ENCODE data around the gene TAF4. TPM values are rescaled to one million over a fixed set of nuclear protein-coding genes. Genes with fewer than 3 reads are reported as not detected.
A peak's percentile ranks its signal among the peaks of the same experiment; 100 is the strongest.

The TAF4 gene
- polyA plus RNA-seq, 6 donors from 2014 or later = 1.3 to 4.2 (median 1.8) TPM

GRCh38 chr20:61934716-61935530 is 130.8 kb downstream of the TAF4 start:
- ATAC-seq (ENCODE audit: low read depth in 2 of 2) (no peak), DNase-seq (no peak)
- Mint-ChIP-seq H3K4me3 (no peak overlapping the region), H3K27me3 (peaks cover 0 to 21% (median 10%) of the 10 kb centered on the region in 3 donors), H3K27ac (no peak overlapping the region), H3K4me1 (peaks cover 0 to 6% (median 0%) of the 10 kb centered on the region in 3 donors), H3K9me3 (peaks cover 0 to 4% (median 0%) of the 10 kb centered on the region in 7 donors), H3K36me3 (peaks cover 0 to 6% of the 10 kb centered on the region in 2 donors)

GRCh38 chr20:61933951-61934715 is 131.5 kb downstream of the TAF4 start:
- Mint-ChIP-seq H3K27ac (no peak overlapping the region), H3K9me3 (peaks cover 0 to 4% (median 1%) of the 10 kb centered on the region in 7 donors), H3K4me1 (peaks cover 0 to 6% (median 0%) of the 10 kb centered on the region in 3 donors), H3K4me3 (no peak overlapping the region), H3K36me3 (peaks cover 0 to 6% of the 10 kb centered on the region in 2 donors), H3K27me3 (peaks cover 0 to 21% (median 10%) of the 10 kb centered on the region in 3 donors)
- ATAC-seq (ENCODE audit: low read depth in 2 of 2) (no peak), DNase-seq (no peak)

- Mint-ChIP-seq H3K27ac (no peak overlapping the region), H3K9me3 (peaks cover 0 to 8% (median 3%) of the 10 kb centered on the region in 7 donors), H3K36me3 (peaks cover 0 to 6% of the 10 kb centered on the region in 2 donors), H3K4me1 (peaks cover 0 to 6% (median 0%) of the 10 kb centered on the region in 3 donors), H3K4me3 (no peak overlapping the region), H3K27me3 (peaks cover 0 to 21% (median 10%) of the 10 kb centered on the region in 3 donors)
- no peak for DNase-seq
- ATAC-seq (ENCODE audit: low read depth in 2 of 2) = no peak
Observed at GRCh38 chr20:61933481-61933950, 132.2 kb downstream of the TAF4 start.

GRCh38 chr20:61932711-61933480 is 132.8 kb downstream of the TAF4 start:
- H3K9me3 Mint-ChIP-seq = peaks cover 0 to 8% (median 3%) of the 10 kb centered on the region in 7 donors
- H3K36me3 Mint-ChIP-seq = peaks cover 0 to 6% of the 10 kb centered on the region in 2 donors
- H3K4me1 Mint-ChIP-seq = peaks cover 0 to 6% (median 0%) of the 10 kb centered on the region in 3 donors
- no peak for DNase-seq
- ATAC-seq (ENCODE audit: low read depth in 2 of 2) = no peak
- no peak overlapping the region for H3K4me3 Mint-ChIP-seq
- H3K27me3 Mint-ChIP-seq = peaks cover 0 to 21% (median 10%) of the 10 kb centered on the region in 3 donors
- H3K27ac Mint-ChIP-seq = peak overlapping the region in 1 of 6 donors; percentile 82

- H3K4me1 Mint-ChIP-seq = peaks cover 0 to 6% (median 0%) of the 10 kb centered on the region in 3 donors
Observed at GRCh38 chr20:61932199-61932592, 133.5 kb downstream of the TAF4 start.

GRCh38 chr20:61931476-61932198 is 134.0 kb downstream of the TAF4 start:
- peaks cover 0 to 6% of the 10 kb centered on the region in 2 donors for H3K36me3 Mint-ChIP-seq
- ATAC-seq (ENCODE audit: low read depth in 2 of 2) = no peak
- no peak for DNase-seq
- peaks cover 0 to 6% (median 0%) of the 10 kb centered on the region in 3 donors for H3K4me1 Mint-ChIP-seq
- peaks cover 0 to 15% (median 7%) of the 10 kb centered on the region in 3 donors for H3K27me3 Mint-ChIP-seq
- H3K4me3 Mint-ChIP-seq = no peak overlapping the region
- H3K9me3 Mint-ChIP-seq = peaks cover 0 to 8% (median 4%) of the 10 kb centered on the region in 7 donors
- no peak overlapping the region for H3K27ac Mint-ChIP-seq

More at GRCh38 chr20:61932199-61932592, 133.5 kb downstream of the TAF4 start:
- ATAC-seq (ENCODE audit: low read depth in 2 of 2) (no peak), DNase-seq (no peak)
- Mint-ChIP-seq H3K4me3 (peak overlapping the region in 1 of 8 donors; percentile 2), H3K36me3 (peaks cover 0 to 6% of the 10 kb centered on the region in 2 donors), H3K27me3 (peaks cover 0 to 21% (median 10%) of the 10 kb centered on the region in 3 donors), H3K27ac (peak overlapping the region in 1 of 6 donors; percentile 82), H3K9me3 (peaks cover 0 to 8% (median 3%) of the 10 kb centered on the region in 7 donors)

GRCh38 chr20:61930776-61931475 is 134.8 kb downstream of the TAF4 start:
- Mint-ChIP-seq H3K27me3 (peaks cover 0 to 9% (median 4%) of the 10 kb centered on the region in 3 donors), H3K27ac (no peak overlapping the region)

GRCh38 chr20:61929971-61930666 is 135.6 kb downstream of the TAF4 start:
- peaks cover 0 to 8% (median 4%) of the 10 kb centered on the region in 7 donors for H3K9me3 Mint-ChIP-seq
- peaks cover 0 to 7% (median 4%) of the 10 kb centered on the region in 3 donors for H3K27me3 Mint-ChIP-seq
- peaks cover 0 to 3% (median 0%) of the 10 kb centered on the region in 3 donors for H3K4me1 Mint-ChIP-seq
- H3K27ac Mint-ChIP-seq = no peak overlapping the region
- ATAC-seq (ENCODE audit: low read depth in 2 of 2) (no peak), DNase-seq (no peak)
- peak overlapping the region in 1 of 8 donors; percentile 52 for H3K4me3 Mint-ChIP-seq
- peaks cover 0 to 6% of the 10 kb centered on the region in 2 donors for H3K36me3 Mint-ChIP-seq

More at GRCh38 chr20:61930776-61931475, 134.8 kb downstream of the TAF4 start:
- no peak for DNase-seq
- Mint-ChIP-seq H3K4me1 (peaks cover 0 to 3% (median 0%) of the 10 kb centered on the region in 3 donors), H3K4me3 (no peak overlapping the region), H3K9me3 (peaks cover 0 to 8% (median 4%) of the 10 kb centered on the region in 7 donors), H3K36me3 (peaks cover 0 to 6% of the 10 kb centered on the region in 2 donors)
- no peak for ATAC-seq (ENCODE audit: low read depth in 2 of 2)

GRCh38 chr20:61929561-61929960 is 136.1 kb downstream of the TAF4 start:
- H3K4me1 Mint-ChIP-seq = no peaks in the 10 kb centered on the region
- no peaks in the 10 kb centered on the region for H3K36me3 Mint-ChIP-seq
- no peak overlapping the region for H3K4me3 Mint-ChIP-seq
- DNase-seq = no peak
- H3K27ac Mint-ChIP-seq = no peak overlapping the region
- H3K9me3 Mint-ChIP-seq = peaks cover 0 to 8% (median 0%) of the 10 kb centered on the region in 7 donors
- no peak for ATAC-seq (ENCODE audit: low read depth in 2 of 2)
- peaks cover 0 to 4% (median 2%) of the 10 kb centered on the region in 3 donors for H3K27me3 Mint-ChIP-seq

- H3K4me1 Mint-ChIP-seq = no peaks in the 10 kb centered on the region
- no peak overlapping the region for H3K27ac Mint-ChIP-seq
- H3K36me3 Mint-ChIP-seq = no peaks in the 10 kb centered on the region
- peaks cover 0 to 4% (median 0%) of the 10 kb centered on the region in 3 donors for H3K27me3 Mint-ChIP-seq
- DNase-seq = no peak
- peaks cover 0 to 8% (median 0%) of the 10 kb centered on the region in 7 donors for H3K9me3 Mint-ChIP-seq
- ATAC-seq (ENCODE audit: low read depth in 2 of 2) = no peak
- no peak overlapping the region for H3K4me3 Mint-ChIP-seq
Observed at GRCh38 chr20:61927826-61928541, 137.7 kb downstream of the TAF4 start.

Data from naive B cell (primary cell).